ENCODE results near the gene GLS.
"Not testable (repeated sequence)": the region's sequence is repeated elsewhere in the genome, so short reads cannot be mapped to it uniquely, and the experiment has no call there.

The GLS gene

DNA sequence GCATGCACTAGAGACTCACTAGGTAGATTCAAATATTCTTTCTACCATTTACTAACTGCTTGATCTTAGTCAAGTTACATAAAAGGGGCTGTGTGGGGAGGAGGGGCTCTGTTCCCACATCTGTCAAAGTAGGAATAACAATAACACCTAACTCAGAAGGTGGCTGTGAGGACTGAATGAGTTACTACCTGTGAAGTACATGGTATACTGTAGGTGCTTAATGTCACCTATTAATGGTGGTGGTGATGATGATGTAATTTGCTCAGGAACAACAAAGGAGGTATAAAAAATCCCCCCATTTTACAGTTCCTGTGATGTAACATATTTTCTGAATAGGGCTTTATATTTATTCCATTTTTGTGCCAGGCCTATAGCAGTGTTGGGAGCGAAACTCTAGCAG, 92.6 kb downstream of the GLS start:
- no peak for DNase-seq (ENCODE audit: low spot score)

DNA sequence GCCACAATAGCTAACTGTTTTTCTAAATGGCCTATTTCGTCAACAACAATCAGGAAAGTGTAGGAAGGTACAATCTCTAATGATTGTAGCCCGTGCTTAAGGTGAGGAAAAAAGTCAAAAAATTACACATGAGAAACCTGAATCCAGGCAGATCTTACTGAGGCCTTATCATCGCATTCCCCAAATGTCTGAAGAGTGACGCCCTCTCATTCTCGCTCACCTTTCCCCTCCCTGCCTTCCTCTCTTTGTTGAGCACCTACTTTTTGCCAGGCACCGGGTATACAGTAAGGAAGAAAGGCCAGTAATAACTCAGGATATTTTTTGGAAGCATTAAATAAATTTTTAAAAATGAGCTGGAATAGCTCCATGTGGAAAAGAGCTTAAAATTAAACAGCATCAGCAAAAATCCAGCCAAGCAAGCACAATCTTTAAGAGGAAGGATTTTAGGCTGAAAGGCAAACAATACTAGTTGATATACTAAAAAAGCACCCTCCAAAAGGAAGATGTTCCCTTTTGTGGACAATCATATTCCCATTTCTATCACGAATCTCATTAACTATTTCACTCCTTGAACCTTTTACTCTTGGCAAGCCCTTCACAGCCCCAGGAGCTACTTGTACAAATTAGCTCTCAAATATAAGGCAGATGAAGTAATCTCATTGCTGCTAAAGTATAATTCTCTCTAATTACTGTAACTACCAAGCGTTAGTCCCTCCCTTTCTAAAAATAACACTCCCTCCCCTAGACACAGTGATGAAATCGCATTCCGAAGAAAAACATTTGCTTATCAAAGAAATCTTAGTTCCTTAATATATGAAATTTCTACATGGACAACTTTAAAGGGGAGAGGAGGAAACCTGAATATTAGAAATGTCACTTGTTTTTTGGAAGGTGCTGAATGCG, 93.4 kb downstream of the GLS start:
- no peak for DNase-seq (ENCODE audit: low spot score)

DNA sequence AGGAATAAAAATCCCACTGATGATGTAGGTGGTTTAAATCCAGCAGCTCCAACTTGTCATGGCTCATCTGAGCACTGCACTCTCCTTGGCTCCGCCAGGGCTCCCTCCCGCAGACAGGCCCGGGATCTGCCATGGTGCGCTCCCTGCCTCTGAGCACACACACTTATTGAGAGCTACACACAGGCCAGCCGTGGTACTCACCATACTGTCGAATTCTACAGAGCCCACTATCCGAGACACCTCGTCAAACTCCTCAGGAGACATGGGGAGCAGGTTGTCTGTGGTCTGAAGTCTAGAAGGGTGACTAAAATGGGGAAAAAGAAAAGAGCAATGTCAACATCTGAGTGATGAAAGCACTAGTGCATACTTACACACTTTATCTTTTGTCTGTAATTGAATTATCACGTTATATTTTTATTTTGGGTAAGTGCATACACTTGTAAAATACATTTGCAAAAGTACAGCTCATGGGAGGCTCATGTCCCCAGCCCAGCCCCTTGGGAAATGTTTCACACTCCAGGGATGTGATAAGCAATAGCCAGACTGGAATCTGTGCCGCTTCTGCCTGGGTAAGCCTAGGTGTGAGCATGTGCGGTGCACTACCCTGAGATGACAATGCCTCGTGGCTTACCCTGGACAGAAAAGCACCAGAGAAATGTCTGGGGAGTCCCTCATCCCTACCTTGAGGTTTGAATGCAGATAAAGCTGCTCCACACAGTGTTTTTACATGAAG, 94.2 kb downstream of the GLS start:
- no peak for DNase-seq (ENCODE audit: low spot score)

DNA sequence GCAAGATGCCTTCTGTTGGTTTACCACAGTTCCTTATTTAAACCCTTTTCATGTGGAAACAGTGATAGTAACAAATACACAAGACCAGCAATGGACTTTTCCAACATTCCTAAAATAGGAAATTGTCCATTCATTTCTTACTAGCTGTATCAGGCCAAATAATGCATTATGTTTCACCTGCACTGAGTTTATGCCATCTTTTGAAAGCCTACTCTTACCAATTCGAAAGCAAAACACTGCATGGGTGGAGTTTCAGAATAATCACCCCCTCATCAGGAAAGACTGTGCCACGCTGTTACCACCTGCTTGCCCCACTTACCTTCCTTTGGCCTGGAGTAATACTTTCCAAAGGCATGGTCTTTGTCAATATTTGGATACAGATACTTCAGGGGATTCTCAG, 95.9 kb downstream of the GLS start:
- DNase-seq (ENCODE audit: low spot score): no peak

DNA sequence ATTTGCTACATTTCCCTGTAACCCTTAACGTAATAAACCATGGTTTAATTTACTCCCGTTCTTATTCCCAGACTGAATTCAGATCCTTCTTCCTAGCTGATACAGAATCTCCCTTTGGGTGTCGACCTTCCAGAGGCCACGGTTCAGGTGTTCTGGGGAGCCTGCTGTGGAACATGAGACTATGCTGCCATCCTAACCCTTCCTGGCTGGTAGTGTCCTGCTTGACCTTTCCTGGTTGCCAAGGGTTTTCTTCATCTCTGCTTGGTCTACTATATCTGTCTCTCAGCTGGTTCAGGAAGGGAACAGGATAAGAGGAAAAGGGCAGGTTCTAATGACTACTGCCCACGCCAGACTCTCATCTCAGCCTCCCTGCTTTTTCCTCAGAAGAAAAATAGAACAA, 96.9 kb downstream of the GLS start:
- DNase-seq (ENCODE audit: low spot score): no peak

DNA sequence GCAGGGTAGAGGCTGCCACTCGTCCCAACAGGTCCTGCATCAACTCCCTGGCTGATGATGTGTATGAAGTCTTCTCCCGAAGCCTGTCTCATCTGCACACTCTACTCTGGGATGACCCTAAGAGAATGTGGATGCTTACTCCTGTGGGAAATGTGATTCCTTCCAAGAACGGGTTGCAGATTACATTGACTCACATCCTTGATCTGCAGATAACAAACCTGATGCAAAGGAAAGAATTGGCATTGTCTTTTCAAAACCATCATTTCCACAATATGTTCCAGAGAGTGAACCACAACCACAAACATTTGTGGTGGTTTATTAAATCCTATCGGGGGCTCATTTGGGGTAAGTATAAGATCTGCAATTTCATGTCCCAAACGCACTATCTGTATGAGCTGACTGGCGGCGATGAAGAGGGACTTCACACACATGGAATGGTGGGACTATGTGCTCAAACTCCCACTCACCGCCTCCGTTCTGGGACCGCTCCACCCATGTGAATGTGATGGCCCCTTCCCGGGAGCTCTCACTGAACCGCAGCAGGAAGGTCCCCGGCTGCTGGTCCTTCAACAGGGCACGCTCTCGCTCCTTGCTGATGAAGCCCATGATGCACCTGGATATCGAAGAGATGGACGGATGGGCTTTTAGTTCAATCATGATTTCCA, 97.9 kb downstream of the GLS start:
- no peak for DNase-seq (ENCODE audit: low spot score)

DNA sequence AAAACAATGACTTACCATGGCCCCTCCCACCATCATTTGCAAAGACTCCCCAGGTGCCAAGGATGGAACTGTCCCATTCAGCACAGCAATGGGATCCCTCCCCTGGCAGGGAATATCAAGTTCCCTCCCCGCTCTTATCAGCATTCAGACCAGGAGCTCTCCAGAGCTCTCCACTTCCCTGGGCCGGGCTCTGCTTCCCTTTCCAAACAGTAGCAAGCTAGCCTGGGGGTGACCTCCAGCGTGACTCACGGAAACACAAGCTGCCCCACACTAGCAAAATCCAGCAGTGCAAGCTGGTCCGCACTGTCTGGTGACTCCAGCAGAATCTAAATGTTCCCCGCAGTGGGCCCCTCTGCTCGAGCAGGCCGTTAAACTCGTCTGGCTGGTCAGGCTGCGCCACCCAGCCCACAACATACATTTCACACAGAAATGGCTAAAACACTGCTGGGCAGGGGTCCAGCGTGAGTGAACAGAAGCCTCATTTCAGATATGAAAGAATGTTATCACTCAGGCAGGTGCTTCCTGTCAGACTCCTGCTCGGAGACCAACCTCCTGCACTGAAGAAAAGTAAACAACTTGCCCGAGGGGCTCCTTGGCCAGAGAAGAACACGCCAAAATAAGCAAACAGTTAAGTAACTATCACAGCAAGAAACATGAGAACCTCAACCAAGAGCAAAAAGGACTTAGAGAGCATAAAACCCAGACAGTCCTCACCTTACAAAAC, 99.4 kb downstream of the GLS start:
- no peak for DNase-seq (ENCODE audit: low spot score)

DNA sequence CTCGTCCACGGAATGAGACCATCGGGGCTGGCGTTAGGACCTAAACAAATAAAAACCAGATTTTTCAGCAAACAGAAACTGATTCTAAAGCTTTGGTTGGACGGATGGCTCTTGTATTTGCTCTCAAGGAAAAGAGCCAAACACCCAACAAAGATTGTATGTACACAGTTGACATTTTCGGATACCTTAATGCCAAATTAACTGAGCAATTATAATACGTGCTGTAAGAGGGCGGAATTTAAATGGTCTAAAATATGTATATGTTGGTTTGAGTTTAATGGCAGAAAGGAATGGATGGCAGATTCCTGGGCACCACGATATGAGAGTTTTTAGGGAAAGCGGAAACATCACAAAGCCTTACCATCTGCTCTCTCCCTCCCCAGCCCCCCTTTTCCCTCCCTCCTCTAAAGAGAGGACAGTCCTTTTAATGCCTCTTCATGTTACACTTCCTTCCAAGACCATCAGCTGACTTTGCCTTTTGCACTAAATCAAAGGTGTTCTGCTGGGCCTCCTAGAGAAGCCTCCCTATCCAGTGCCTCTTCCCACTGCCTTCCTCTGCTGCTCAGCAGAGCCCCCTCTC, 100.1 kb downstream of the GLS start:
- no peak for DNase-seq (ENCODE audit: low spot score)

DNA sequence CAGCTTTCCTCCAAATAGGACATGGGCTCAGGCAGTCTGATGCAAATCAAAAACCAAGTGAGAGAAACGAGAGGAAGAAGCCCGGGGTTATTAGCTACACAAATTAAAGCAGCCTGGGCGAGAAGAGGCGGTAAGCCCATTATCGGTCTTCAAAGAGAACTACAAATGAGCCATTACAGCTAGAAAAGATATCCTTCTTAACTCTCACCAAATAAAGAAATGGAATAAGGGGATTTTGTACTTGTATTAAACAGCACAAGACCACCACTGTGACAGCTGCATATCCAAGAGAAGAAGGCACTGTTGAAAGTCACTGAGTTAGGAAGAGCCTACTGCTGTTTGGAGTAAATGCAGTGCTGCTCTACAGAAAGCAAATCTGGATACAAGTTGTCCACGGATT, 100.7 kb downstream of the GLS start:
- DNase-seq (ENCODE audit: low spot score): no peak

DNA sequence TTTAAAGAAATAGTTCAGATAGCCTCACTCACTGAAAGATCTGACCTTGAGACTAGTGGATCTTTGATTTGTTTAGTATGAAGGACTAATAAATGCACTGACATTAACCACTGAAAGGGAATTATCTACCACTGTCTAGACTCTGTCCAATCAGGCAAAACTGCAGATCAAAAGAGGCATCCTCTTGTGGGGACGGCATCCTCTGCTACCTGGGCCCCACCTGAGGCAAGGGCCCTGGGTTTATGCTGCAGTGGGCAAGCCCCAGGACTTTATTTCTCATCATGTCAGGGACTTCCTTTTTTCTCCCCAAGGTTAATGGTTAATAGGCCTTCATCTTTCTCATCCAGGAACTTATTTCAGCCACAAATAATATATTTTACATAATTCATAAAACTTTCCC, 101.1 kb downstream of the GLS start:
- DNase-seq (ENCODE audit: low spot score): no peak

DNA sequence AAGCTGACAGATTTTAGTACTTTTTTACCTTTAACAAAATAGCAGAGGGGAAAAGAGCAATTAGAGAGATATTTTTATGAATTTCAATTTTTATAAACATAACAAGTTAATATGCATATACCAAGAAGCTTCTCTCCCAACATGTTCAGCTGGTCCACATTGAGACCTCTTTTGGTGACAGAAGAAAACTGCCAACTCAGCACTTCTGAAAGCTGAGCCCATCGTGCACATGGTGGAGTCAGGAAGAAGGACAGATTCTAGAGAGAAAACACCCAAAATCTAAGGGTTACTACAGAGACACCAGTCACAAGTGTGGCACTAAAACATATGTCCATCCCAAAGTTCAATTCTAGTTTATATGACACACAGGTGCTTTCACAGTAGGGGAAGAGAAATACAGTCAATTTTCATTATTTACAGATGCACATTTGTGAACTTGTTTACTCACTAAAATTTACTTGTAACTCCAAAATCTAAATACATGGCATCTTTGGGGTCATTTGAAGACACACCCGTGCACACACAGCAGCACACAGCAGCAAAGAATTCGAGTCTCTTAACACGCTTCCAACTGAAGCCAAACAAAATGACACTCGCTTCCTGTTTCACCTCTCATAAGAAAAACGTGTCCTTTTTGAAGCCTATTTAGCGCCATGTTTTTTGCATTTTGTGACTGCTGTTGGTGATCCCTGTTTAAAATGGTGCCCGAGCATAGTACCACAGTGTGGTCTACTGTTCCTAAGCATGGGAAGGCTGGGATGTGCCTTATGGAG, 101.8 kb downstream of the GLS start:
- no peak for DNase-seq (ENCODE audit: low spot score)

DNA sequence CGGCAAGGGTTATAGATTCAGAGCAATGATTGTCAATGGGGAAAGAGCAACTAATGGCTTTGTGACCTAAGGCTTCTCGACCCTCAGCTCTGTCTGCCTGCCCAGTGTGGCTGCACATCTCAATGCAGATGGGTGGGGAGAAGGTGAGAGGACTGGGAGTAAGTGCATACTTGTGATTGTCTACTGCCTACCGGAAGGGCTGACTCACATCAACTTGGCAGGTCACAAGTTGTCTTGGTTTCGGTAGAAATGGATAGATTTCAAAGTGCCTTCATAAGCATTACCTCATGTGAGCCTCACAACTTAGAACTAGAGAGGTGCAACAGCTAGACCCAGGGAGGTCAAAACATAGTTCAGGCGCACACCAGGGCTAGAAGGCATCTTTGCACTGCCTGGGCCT, 104.0 kb downstream of the GLS start:
- no peak for DNase-seq (ENCODE audit: low spot score)

DNA sequence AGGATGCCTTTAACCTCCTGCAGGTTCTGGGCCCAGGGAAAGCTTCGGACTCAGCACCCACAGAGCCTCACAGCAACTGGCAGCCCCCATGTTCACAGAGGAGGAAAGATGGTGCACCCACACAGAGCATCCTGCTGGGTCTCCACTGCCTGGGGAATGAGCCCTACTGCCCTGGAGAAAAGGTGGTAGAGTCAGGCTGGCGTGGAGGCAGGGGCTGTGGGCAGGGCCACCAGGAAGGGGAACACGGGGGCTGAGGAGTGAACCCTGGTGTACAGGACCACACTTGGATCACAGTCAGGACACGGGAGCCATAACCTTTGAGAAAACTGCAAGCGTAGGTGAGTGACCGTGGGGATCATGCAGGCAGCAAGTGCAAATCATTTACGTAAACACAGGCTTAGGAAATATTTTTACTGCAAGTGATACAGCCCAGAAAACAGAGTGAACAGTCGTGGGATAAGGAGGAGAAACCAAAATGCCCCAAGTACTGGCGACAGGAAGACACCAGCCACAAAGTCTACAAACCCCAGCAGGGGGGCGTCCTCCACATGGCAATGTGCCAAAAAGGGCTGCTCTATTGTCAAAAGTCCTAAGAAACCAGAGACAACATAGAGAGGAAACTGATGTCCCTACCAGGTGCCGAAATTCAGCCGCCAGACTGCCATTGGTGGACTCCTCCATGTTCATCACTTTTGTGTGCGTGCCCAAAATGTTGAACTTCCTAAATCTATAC, 105.8 kb downstream of the GLS start:
- no peak for DNase-seq (ENCODE audit: low spot score)

DNA sequence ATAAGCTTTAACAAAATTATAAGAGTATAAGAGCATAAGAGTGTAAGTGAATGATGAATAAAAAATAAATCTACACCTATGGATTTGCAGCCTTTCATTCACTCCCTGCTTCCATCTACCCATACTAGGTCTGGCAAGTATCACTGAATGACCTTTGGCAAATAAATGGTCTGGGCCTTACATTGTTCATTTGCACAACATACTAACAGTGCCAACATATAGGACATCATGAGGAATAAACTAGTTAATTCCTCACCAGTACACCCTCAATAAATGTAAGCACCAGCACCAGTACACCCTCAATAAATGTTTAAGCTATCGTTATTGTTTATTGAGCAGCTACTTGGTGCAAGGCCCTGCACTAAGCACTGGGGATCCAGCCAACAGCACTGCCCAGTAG, 106.5 kb downstream of the GLS start:
- DNase-seq (ENCODE audit: low spot score): no peak

DNA sequence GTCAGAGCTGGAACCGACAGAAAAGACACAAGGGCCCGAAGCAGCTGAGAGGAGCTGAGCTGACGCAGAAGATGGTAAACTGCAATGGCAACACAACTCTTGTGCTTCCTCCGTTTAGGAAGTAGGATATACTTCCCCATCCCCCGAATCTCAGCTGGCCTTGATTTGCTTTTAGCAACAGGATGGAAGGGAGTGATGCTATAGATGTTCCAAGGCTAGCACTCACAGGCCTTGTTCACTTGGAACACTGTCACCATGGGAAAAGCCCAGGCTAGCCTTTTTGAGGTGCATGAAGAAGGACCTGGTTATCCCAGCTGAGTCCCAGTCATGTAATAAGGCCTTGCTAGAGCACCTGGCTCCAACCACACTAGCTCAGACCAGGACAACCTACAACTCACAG, 107.3 kb downstream of the GLS start:
- no peak for DNase-seq (ENCODE audit: low spot score)

DNA sequence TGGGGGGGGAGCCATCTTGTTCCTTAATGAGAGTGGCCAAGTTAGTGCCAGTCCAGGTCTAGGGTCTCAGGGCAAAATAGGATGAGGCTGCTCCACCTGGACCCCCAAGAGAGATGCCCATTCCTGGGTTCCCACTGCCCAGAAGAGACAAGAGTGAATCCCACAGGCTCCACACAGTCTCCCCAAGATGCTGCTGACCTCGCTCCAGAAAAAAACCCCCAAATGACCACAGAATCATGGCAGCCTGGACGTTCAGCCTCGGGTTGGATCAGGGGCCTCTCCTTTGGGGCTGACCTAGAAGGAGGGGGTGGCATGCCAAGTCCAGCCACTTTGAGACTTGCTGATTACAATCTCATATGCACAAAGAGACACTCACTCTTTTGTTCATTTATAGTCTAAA, 108.3 kb downstream of the GLS start:
- DNase-seq (ENCODE audit: low spot score): no peak

DNA sequence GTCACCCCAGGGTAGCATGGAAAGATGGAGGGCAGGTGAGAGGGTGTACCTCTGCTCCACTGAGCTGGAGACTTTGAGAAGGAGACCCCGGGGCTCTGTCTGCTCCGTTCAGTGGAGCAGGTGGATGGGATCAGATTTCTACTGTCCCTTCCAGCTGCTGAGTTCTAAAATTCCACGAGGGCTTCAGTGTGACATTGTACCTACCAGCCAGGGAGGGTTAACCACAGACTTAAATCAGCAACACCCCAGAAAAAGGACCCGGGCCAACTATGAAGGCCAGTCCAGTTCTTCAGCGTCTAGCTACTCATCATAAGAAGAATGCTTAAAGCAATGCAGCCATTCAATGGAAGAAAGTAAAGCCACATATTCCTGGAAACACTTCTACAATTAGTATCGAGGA, 109.5 kb downstream of the GLS start:
- DNase-seq (ENCODE audit: low spot score): no peak

DNA sequence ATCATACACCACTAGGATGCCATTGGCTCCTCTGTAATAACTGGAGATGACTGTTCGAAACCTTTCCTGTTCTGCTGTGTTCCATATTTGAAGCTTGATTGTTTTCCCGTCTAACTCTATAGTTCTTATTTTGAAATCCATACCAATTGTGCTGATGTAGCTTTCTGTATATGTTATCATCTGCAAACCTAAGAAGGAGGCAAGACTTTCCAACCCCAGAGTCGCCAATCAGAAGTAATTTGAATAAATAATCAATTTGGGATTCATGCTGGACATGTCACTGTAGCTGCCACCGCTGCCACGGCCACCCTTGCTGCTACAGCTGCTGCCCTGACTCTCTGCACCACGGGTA, 112.6 kb downstream of the GLS start:
- DNase-seq (ENCODE audit: low spot score): no peak

DNA sequence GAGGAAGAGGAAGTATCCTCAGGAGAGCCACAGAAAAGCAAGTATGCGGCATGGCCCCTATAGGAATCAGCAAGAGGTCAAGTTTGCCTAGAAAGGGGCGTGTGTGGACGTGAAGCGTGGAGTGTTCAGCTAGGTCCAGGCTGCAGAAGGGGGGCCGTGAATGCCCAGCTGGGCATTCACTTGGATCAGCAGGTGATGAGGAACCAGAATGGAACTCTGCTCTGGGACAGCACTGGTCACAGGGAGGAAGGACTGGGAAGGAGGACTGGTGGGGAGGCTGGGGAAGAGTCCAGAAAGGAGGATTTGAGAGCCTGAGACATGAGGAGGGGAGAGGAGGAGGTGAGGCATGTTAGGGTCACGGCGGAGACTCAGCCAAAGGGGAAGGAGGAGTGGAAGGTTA, 113.5 kb downstream of the GLS start:
- no peak for DNase-seq (ENCODE audit: low spot score)

DNA sequence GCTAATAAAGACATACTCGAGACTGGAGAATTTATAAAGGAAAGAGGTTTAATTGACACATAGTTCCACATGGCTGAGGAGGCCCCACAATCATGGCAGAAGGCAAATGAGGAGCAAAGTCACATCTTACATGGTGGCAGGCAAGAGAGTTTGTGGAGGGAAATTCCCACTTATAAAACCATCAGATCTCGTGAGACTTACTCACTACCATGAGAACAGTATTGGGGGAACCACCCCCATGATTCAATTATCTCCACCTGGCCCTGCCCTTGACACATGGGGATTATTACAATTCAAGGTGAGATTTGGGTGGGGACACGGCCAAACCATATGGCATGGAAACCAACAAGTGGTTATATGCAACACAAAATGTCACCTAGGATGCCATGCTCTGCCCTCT, 114.7 kb downstream of the GLS start:
- not testable (repeated sequence) for DNase-seq (ENCODE audit: low spot score)
